Measurements from ENCODE around the gene TENM3. TPM values are rescaled to one million over a fixed set of nuclear protein-coding genes. Genes with fewer than 3 reads are reported as not detected.
"Not testable (repeated sequence)": the region's sequence is repeated elsewhere in the genome, so short reads cannot be mapped to it uniquely, and the experiment has no call there.

TENM3 gene
- total RNA-seq, 1 donor from 2014 or later, result 124 TPM

- H3K27ac Mint-ChIP-seq (ENCODE audit: unreplicated experiment), result no peak overlapping the region
- TF ChIP-seq CTCF (IDR thresholded peaks at IDR 0.05; ENCODE audit: partially characterized antibody, unreplicated experiment), result no peak
- H3K27me3 Mint-ChIP-seq (ENCODE audit: unreplicated experiment), result no peaks in the 10 kb centered on the region
- H3K9me3 Mint-ChIP-seq (ENCODE audit: unreplicated experiment), result peaks cover under 1% of the 10 kb centered on the region
- DNase-seq, result no peak
- no peak overlapping the region for H3K4me3 Mint-ChIP-seq (ENCODE audit: unreplicated experiment)
- H3K4me1 Mint-ChIP-seq (ENCODE audit: low read depth, unreplicated experiment), result no peaks in the 10 kb centered on the region
- peaks cover 3% of the 10 kb centered on the region for H3K36me3 Mint-ChIP-seq (ENCODE audit: unreplicated experiment)
Observed at GRCh38 chr4:182238355-182238931, 4.8 kb upstream of the TENM3 start.

GRCh38 chr4:182240161-182241130, 2.8 kb upstream of the TENM3 start:
- DNase-seq, result no peak
- H3K27me3 Mint-ChIP-seq (ENCODE audit: unreplicated experiment), result no peaks in the 10 kb centered on the region
- no peaks in the 10 kb centered on the region for H3K4me1 Mint-ChIP-seq (ENCODE audit: low read depth, unreplicated experiment)
- no peak for TF ChIP-seq CTCF (IDR thresholded peaks at IDR 0.05; ENCODE audit: partially characterized antibody, unreplicated experiment)
- H3K4me3 Mint-ChIP-seq (ENCODE audit: unreplicated experiment), result no peak overlapping the region
- H3K9me3 Mint-ChIP-seq (ENCODE audit: unreplicated experiment), result peaks cover 2% of the 10 kb centered on the region
- no peak overlapping the region for H3K27ac Mint-ChIP-seq (ENCODE audit: unreplicated experiment)
- H3K36me3 Mint-ChIP-seq (ENCODE audit: unreplicated experiment), result peaks cover 5% of the 10 kb centered on the region

- H3K4me1 Mint-ChIP-seq (ENCODE audit: low read depth, unreplicated experiment); H3K27me3 Mint-ChIP-seq (ENCODE audit: unreplicated experiment); H3K36me3 Mint-ChIP-seq (ENCODE audit: unreplicated experiment); H3K27ac Mint-ChIP-seq (ENCODE audit: unreplicated experiment); H3K4me3 Mint-ChIP-seq (ENCODE audit: unreplicated experiment); H3K9me3 Mint-ChIP-seq (ENCODE audit: unreplicated experiment); DNase-seq: not testable (repeated sequence)
Observed at GRCh38 chr4:182242260-182242659, 942 bp upstream of the TENM3 start.

GRCh38 chr4:182242787-182243186, 415 bp upstream of the TENM3 start:
- Mint-ChIP-seq H3K27me3 (ENCODE audit: unreplicated experiment) (no peaks in the 10 kb centered on the region), H3K4me3 (ENCODE audit: unreplicated experiment) (no peak overlapping the region), H3K36me3 (ENCODE audit: unreplicated experiment) (peaks cover 5% of the 10 kb centered on the region), H3K4me1 (ENCODE audit: low read depth, unreplicated experiment) (no peaks in the 10 kb centered on the region), H3K27ac (ENCODE audit: unreplicated experiment) (no peak overlapping the region), H3K9me3 (ENCODE audit: unreplicated experiment) (peaks cover 2% of the 10 kb centered on the region)
- DNase-seq, result no peak
- no peak for TF ChIP-seq CTCF (IDR thresholded peaks at IDR 0.05; ENCODE audit: partially characterized antibody, unreplicated experiment)

- H3K4me1 Mint-ChIP-seq (ENCODE audit: low read depth, unreplicated experiment), result no peaks in the 10 kb centered on the region
- no peak overlapping the region for H3K27ac Mint-ChIP-seq (ENCODE audit: unreplicated experiment)
- H3K4me3 Mint-ChIP-seq (ENCODE audit: unreplicated experiment), result no peak overlapping the region
- no peak for TF ChIP-seq CTCF (IDR thresholded peaks at IDR 0.05; ENCODE audit: partially characterized antibody, unreplicated experiment)
- DNase-seq, result no peak
- H3K27me3 Mint-ChIP-seq (ENCODE audit: unreplicated experiment), result no peaks in the 10 kb centered on the region
- H3K9me3 Mint-ChIP-seq (ENCODE audit: unreplicated experiment), result peaks cover 2% of the 10 kb centered on the region
- peaks cover 5% of the 10 kb centered on the region for H3K36me3 Mint-ChIP-seq (ENCODE audit: unreplicated experiment)
Observed at GRCh38 chr4:182245041-182245440, 1.8 kb downstream of the TENM3 start.

Data from glutamatergic neuron (in vitro differentiated cells).